Measurements from ENCODE around the gene AGPS.
"Not testable (repeated sequence)": the region's sequence is repeated elsewhere in the genome, so short reads cannot be mapped to it uniquely, and the experiment has no call there.

The AGPS gene

DNA sequence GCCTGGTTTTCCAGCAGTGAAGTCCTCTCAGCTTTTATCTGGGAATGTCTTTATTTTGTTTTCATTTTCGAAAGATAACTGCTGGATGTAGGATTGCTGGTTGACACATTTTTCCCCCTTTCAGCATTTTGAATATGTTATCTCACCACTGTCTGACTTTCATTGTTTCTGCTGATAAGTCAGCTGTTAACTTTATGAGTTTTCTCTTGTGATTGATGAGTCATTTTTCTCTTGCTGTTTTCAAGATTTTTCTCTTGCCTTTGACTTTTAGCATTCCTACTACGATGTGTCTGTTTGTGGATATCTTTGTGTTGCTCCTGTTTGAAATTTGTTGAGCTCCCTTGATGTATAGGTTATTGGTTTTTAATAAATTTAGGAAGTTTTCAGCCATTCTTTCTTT lies 85.5 kb downstream of the AGPS start:
- DNase-seq: peak; percentile 9

- DNase-seq: no peak
Measured at GRCh38 chr2:177478907-177479306, 86.3 kb downstream of the AGPS start.

- DNase-seq: no peak
Measured at GRCh38 chr2:177482195-177482594, 89.6 kb downstream of the AGPS start.

- no peak for DNase-seq
Measured at GRCh38 chr2:177483531-177483930, 91.0 kb downstream of the AGPS start.

GRCh38 chr2:177484180-177484795 lies 91.7 kb downstream of the AGPS start:
- DNase-seq: no peak

DNA sequence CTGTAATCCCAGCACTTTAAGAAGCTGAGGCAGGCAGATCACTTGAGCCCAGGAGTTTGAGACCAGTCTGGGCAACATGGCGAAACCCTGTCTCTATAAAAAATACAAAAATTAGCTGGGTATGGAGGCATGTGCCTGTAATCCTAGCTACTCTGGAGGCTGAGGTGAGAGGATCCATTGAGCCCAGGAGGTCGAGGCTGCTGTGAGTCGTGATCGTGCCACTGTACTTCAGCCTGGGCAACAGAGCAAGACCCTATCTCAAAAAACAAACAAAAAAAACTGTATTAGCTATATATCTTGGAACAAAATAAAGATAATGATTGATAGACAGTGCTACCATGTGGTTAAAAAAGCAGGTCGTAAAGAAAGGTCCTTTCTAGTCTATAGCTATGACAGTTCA lies 93.1 kb downstream of the AGPS start:
- DNase-seq: not testable (repeated sequence)

DNA sequence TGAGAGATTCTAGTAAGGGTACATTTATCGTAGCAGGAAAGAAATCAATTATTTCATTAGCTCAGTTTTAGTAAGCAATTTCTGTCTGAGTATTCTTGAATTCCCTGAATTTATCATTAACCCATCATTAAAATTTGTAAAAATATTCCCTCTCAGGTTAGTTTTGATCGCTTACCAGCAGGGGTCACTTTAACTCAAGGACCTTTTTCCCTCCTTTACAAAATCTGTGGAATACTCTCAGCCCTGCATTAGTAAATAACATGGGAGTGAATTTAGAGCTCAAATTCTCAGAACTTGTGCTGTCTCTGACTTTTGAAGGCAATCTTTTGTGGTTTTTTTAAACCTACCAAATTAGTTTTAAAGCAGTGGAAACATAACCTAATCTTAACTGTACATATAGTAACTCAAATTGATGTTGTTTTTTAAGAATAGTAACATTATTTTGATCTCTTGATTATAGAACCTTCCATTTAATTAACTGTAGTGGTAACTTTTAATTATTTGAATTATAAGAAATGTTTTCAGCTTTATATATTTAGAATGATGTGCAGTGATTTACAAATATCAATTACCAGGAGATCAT lies 97.2 kb downstream of the AGPS start:
- DNase-seq: peak; percentile 54

- DNase-seq: no peak
Measured at GRCh38 chr2:177495945-177496344, 103.4 kb downstream of the AGPS start.

DNA sequence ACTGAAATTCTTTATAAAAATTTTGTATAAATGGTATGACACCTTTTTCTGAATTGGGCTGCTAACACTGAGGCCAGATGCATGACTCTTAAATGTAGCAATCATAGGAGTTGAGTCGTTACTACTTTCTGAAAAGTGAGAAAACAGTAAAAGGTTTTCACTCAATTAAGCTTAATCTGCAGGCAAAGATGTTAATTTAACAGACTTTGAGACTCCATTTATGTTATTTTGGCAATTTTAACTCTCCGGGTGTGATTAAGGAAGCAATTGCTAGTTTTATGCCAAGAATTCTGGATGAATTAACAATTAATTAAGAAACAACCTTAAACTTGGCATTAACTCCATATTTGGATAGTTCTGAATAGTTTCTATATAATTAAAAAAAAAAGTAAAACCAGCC lies 104.3 kb downstream of the AGPS start:
- no peak for DNase-seq

DNA sequence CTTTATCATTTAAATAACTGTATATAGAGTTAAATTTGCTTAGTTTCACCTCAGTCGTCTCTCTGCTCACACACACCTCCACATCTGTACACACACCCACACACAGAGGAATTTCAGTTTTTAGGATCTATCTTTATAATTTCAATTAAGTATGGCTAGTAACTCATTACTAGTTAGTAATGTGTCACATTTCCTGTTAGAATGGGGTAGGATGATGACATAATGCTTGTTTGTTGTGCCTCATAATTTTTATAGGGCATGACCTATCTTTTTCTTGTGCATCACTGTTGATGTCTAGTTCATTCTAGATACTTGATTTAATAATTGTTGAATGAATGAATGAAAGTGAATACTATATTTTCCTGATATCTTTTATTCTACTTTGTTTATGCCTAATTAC lies 108.6 kb downstream of the AGPS start:
- no peak for DNase-seq

DNA sequence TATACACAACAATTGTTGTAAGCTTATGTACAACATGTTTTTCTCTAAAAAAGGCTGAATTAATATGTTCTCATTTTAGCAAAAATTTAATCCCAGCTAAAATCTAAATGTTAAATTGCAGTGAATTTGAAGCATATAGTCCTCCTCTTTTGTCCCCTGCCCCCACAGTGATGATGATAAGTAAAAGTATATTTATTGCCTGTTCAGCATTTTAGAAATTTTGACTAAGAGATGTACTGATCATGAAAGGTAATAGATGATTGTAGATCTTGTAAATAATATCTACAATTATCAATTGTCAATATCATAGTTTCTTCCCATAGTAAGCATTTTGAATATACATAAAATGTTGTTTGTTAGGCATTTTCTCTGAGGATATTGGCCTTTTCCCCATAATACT lies 113.9 kb downstream of the AGPS start:
- no peak for DNase-seq

- DNase-seq: no peak
Measured at GRCh38 chr2:177506998-177507397, 114.4 kb downstream of the AGPS start.

- DNase-seq: no peak
Measured at GRCh38 chr2:177516824-177517544, 124.4 kb downstream of the AGPS start.

- no peak for DNase-seq
Measured at GRCh38 chr2:177518754-177519153, 126.2 kb downstream of the AGPS start.

DNA sequence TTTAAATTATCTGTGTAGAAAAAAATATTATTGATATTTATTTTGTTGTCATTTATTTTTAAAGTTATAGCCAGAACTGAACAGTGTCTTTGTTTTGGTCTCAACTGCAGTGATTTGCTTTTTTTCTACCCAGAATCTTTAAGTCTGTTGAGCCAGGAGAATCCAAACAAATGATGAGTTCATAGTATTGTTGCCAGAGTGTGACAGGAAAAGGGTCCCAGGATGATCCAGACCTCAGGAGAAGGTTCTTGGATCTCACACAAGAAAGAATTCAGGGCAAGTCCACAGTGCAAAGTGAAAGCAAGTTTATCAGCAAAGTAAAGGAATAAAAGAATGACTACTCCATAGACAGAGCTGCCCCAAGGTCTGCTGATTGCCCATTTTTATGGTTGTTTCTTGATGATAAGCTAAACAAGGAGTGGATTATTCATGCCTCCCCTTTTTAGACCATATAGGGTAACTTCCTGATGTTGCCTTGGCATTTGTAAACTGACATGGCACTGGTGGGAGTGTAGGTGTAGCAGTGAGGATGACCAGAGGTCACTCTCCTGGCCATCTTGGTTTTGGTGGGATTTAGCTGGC lies 127.1 kb downstream of the AGPS start:
- DNase-seq: no peak

DNA sequence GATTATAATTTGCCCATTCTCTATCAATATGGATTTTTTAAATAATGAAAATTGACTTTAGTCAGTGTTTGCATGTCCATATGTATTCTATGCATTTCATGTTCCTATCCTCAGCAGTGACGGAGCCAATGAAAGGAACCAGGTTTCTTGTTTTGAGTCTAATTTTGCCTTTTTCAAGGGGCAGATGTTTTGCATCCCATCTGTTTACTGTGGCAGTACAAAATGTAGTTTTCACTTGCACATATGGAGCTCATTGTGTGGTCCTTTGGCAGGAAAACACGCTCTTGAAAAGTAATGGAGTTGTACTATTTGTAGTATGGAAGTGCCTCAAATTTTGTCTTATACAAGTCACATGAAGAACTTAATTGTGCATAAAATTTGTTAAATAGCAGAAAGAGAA lies 127.8 kb downstream of the AGPS start:
- DNase-seq: no peak

DNA sequence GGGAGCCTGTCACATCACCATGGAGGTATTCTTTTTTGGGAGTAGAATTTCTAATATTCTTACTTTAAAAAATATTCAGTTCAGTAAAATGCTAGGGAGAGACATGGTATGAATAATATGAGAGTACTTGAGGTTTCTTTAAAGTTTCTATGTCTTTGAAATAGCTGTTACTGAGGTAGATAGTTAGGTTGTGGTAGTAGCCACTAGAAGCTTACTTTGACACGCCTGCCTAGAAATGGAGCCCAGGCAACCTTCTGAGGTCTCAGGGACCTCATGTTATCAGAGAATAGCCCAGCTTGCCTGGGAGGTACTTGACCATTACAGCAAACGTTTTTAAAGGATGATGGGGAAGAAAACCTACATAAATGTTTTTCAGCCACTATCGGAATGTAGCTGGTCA lies 131.2 kb downstream of the AGPS start:
- no peak for DNase-seq

GRCh38 chr2:177525351-177525924 lies 132.9 kb downstream of the AGPS start:
- no peak for DNase-seq

DNA sequence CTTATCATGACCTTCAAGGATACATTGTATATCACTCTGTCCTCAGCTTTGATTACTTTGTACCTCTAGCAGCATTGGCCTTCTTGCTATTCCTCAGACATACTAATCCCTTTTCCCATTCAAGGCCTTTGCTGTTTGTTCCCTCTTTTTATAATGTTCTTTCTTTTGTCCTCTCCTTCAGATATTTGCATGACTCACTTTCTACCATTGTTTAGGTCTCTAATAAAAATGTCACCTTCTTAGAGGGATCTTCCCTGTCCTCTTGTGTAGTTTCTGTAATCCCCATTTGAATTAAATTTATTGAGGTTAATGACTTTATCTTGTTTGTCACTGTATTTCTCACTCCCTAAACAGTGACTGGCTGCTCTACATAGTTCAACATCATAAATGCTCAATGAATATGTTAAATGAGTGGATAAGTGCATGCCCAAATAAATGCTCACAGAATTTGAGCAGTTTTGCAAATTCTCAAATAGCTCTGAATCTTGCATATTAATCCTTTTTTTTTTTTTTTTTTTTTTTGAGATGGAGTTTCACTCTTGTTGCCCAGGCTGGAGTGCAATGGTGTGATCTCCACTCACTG lies 135.9 kb downstream of the AGPS start:
- DNase-seq: no peak

DNA sequence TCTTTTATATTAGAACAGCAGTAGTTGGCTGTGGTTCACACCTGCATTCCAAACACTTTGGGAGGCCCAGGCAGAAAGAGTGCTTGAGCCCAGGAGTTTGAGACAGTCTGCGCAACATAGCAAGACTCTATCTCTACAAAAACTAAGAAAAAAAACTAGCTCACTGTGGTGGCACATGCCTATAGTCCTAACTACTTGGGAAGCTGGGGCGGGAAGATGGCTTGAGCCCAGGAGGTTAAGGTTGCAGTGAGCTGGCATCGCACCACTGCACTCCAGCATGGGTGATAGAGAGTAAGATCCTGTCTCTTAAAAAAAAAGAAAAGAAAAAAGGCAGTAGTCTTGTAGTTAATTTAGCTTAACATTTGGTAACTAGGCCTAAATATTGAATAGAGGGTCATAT lies 136.6 kb downstream of the AGPS start:
- DNase-seq: no peak

GRCh38 chr2:177530561-177530960 lies 138.0 kb downstream of the AGPS start:
- peak; percentile 38 for DNase-seq

- no peak for DNase-seq
Measured at GRCh38 chr2:177531706-177532105, 139.1 kb downstream of the AGPS start.

DNA sequence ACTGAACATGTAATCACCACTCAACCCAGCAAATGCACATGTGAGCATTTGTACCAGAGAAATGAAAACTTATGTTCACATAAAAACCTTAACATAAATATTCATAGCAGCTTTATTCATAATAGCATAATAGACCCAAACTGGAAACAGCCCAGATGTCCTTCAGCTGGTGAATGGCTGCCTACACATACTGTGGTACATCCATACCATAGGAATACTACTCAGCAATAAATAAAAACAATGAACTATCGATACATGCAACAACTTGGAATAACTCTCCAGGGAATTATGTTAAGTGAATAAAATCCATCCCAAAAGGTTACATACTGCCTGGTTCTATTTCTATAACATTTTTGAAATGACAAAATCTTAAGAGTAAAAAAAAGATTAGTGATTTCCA lies 140.0 kb downstream of the AGPS start:
- DNase-seq: no peak
